Measurements from ENCODE around the gene TSPAN12.

- TF ChIP-seq, protein P1, sequence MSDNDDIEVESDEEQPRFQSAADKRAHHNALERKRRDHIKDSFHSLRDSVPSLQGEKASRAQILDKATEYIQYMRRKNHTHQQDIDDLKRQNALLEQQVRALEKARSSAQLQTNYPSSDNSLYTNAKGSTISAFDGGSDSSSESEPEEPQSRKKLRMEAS (IDR thresholded peaks at IDR 0.05; ENCODE audit: insufficient read depth, insufficient read length): no peak
- TF ChIP-seq, protein P2, sequence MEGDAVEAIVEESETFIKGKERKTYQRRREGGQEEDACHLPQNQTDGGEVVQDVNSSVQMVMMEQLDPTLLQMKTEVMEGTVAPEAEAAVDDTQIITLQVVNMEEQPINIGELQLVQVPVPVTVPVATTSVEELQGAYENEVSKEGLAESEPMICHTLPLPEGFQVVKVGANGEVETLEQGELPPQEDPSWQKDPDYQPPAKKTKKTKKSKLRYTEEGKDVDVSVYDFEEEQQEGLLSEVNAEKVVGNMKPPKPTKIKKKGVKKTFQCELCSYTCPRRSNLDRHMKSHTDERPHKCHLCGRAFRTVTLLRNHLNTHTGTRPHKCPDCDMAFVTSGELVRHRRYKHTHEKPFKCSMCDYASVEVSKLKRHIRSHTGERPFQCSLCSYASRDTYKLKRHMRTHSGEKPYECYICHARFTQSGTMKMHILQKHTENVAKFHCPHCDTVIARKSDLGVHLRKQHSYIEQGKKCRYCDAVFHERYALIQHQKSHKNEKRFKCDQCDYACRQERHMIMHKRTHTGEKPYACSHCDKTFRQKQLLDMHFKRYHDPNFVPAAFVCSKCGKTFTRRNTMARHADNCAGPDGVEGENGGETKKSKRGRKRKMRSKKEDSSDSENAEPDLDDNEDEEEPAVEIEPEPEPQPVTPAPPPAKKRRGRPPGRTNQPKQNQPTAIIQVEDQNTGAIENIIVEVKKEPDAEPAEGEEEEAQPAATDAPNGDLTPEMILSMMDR (IDR thresholded peaks at IDR 0.05; ENCODE audit: extremely low read depth in 1 of 2, insufficient read depth in 1 of 2, low read depth in 1 of 2, low read length in 2 of 2): no peak
- no peak for TF ChIP-seq EZH2 (IDR thresholded peaks at IDR 0.05; ENCODE audit: borderline replicate concordance, low read depth, low read length, severe bottlenecking)
Measured at GRCh38 chr7:120783273-120783672, 74.7 kb downstream of the TSPAN12 start.

Data from endothelial cell of umbilical vein (primary cell).